ENCODE data around the gene TET2.
A peak's percentile ranks its signal among the peaks of the same experiment; 100 is the strongest.

TET2 gene

DNA sequence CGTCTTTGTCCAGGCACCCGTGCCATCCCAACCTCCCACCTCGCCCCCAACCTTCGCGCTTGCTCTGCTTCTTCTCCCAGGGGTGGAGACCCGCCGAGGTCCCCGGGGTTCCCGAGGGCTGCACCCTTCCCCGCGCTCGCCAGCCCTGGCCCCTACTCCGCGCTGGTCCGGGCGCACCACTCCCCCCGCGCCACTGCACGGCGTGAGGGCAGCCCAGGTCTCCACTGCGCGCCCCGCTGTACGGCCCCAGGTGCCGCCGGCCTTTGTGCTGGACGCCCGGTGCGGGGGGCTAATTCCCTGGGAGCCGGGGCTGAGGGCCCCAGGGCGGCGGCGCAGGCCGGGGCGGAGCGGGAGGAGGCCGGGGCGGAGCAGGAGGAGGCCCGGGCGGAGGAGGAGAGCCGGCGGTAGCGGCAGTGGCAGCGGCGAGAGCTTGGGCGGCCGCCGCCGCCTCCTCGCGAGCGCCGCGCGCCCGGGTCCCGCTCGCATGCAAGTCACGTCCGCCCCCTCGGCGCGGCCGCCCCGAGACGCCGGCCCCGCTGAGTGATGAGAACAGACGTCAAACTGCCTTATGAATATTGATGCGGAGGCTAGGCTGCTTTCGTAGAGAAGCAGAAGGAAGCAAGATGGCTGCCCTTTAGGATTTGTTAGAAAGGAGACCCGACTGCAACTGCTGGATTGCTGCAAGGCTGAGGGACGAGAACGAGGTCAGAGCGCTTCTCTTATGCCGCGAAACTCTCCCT lies at the start of gene TET2:
Gene TET2, plus strand, starts transcription at position 601 of the 740 bp plus-strand sequence. CDS start 87,067 bp downstream, outside the sequence.
- DNase-seq: peak; percentile 93

DNA sequence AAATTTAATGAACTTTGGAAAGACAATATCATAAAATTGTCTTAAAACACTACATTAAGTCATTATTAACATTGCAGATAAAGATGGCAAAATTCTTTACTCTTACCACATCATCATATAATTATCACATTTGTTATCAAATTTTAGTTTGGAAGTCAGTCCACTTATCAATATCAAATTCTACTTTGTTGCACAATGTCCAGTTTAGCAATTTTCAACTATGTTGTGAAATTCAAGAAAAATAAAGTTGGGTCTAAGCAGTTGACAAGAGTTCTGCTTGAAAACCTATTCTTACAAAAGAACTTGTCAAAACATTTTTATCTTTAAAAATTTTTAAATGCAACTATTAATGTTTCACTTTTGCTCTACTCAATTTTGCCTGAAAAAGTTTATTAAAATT lies 44.7 kb upstream of the TET2 start:
- DNase-seq: no peak

DNA sequence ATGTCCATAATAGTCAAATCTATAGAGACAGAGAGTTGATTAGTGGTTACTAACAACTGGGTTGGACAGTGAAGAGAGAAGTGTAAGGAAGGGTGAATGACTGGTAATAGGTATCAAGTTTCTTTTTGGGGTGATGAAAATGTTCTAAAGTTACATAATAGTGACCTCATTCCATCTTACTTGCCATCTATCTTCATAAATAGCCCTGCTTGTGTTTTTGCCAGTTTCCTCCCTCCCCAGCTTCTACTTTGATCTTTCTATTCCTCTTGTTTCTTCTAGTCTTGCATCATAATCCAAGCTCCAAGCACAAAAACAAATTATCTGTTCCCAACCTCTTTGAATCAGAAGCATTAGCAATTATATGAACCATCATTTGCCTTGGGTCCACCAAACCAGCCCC lies 40.2 kb upstream of the TET2 start:
- DNase-seq: no peak

DNA sequence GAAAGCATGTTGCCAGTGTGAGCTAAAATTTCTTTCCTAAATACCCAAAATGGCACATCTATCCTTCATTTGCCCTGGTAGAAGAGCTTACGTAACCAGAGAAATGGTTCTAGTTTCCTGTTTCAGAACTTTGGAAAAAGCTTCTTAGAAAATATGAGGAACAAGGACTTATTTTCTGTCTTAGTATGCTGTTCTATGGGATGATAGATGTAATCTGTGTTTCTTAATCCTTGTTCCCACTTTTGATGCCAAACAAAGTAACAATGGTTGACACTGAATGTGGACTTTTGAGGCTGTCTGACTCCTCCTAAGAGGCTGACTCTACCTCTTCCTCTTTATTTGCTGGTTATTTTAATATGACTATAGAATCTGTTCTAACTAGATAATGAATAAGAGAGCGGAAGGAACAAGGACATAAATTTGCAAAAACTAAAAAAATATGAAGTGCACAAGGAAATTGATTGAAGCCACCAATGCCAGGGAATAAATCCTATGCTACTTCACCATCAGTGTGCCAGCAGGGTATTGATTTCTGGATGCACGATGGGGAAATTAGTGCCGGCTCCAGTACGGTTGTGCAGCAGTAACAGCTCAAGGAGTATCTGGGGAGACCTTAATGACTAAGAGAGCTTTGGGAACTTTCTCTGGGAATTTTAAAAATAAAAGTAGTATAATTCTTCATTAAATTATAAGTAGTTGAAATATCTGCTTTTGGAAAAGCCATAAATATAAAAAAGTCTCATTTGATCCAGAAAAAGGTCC lies 39.4 kb upstream of the TET2 start:
- no peak for DNase-seq

DNA sequence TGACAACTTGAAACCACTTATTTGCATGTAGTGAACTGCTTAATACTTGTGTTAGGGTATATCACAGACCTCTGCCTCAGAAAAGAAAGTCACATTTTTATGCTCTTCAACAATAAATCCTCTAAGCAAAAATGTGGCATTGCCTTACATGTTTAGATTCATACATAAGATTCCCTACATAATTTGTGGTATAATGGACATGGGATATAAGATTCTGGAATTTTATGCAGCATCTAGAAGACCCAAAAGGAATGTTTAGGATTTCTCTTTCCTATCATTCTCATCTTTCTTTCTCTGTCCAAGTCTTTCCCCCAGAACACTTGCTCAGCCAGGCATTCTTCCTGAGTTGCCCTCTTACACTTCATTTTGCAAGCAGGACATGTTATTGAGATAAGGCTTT lies 37.7 kb upstream of the TET2 start:
- no peak for DNase-seq

DNA sequence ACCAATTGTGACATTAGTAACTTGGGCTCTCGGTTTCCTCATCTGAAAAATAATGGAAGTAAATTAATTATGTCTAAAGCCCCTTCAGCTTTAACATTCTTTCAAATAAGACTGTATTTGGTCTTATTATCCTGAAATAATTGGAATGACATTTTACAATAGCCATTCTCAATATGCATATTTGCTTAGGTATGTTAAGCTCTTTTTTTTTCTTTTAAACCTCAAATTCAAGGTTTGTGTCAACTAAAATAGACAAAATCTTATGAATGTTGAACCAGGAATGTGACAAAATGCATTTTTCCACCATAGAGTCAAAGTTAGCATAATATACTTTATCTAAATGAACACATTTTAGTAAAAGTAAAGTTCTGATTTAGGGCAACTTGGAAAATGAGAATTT lies 34.4 kb upstream of the TET2 start:
- DNase-seq: no peak

DNA sequence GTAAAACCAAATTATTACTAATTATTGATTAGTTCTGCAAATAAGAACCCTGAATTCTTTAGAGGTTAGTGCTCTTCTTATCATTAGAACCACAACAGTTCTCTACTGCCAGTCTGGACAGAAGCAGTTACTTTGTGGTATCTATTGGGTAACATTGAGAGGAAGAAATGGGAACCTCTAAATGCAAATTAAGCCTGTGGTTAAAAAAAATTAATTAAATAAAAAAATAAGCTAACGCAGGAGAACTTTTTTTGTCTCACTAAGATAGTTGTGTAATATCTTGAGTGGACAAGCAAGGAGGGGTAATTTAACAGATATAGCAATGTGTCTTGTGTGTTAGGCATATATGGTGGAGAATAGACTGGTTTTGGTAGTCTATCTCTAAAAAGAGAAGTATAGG lies 32.9 kb upstream of the TET2 start:
- DNase-seq: no peak

DNA sequence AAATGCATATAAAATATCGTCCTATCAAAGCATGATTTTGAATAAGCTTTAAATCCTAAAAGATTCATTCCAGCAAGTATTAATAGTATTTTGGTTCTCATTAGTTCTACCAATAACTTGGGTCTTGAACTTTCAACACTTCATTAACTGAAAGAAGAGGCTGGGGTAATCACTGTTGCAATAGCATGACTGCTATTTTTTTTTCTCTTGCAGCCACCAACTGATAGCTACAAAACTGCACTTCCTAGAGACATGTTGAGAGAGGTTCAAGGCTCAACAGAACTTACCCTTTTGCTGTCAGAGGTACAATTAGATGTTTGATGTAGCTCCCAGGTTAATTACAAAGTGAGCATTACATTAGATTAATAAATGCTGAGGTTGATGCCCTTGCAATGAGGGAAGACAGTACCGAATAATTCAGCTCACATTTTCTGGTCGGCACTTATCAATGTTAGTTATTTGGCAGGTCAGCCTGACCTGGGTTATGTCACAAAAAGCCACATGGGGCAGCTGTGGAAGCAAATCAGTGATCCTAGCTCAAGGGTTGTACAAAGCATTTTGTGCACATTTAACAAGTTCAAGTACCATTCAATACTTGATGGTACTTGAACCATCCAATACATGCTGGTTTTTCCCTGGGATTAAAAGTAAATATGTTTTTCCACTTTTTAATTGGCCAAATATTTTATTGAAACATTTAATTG lies 29.9 kb upstream of the TET2 start:
- DNase-seq: no peak

DNA sequence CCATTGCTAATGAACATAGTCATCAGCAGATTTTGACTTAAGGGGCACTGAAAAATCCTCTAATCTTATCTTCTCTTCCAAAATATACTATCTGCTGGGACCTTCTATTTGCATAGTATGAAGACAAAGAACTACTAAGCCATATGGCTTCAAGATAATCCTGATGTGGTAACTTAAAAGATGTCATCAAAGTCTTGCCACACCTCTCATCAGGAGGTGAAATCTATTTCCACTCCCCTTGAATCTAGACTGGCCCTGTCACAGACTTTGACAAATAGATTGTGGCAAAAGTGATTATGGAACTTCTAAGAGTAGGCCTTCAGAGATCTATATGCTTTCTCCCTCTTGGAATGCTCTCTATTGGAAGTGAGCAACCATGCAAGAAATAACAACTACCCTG lies 27.3 kb upstream of the TET2 start:
- DNase-seq: no peak

DNA sequence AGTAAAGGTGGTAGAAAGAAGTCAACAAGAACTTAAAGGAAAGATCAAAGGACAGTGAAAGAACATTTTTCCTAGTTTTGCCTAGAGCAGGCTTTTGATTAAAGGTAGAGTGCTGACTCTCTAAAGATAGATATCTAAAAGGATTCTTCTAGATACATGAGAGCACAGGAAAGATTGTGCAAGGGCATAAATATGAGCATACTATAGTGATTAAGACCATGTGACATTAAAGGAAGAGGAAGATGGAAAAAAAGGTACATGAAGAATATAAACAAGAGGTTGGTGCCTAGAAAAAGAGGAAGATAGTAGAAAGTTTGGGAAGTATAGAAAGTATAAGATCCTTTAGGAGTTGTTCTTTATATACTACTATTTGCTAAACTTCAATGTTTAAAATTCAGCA lies 26.1 kb upstream of the TET2 start:
- DNase-seq: no peak

DNA sequence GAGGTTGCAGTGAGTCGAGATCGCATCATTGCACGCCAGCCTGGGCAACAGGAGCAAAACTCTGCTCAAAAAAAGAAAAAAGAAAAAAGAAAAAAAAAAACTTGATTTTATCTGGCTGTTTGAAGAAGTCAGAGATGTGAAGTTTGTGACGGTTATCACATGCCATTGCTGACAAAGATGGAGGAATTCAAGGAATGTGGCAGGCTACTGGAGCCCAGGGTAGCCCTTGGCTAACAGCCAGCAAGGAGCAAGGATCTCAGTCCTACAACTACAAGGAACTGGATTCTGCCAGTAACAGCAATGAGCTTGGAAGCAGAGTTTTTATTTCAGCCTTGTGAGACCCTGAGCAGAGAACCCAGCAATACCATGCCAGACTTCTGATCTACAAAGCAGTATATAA lies 24.3 kb upstream of the TET2 start:
- no peak for DNase-seq

DNA sequence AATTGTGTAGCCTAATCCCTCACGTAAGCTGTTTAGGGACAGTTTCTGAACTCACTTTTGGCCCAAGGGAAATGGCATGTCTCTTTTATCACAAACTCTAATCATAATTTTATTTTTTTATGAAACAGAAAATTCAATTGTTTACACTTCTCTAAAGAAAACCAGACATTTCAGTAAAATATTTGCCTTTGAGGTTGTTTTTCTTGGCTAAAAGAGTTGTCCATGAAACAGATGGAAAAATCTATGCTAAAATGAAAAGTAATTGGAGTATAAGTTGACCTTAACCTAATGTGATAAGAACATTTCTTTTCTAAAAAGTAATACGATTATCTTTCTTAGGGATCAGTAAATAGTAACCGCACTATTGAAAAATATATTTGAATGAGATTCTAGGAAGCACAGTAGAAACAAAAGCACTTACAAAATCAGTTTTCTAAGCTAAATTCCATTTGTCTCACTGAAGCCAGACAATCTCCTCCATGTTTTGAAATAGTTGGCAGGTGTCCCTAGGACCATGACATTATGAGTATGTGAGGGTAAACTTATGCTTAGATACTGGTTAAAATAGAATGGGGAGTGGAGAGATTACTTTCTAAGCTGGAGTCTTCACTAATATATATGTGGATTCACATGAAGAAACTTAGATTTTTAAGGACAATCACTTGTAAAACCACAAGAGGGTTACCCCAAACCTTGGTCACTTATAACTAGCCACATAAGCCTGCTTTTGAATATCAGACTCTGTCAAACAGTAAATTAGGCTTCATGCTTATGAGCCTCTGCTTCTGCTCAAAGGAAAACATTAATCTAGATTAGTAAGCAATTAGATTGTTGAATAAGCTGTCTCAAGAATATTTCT lies 20.1 kb upstream of the TET2 start:
- DNase-seq: peak; percentile 48

DNA sequence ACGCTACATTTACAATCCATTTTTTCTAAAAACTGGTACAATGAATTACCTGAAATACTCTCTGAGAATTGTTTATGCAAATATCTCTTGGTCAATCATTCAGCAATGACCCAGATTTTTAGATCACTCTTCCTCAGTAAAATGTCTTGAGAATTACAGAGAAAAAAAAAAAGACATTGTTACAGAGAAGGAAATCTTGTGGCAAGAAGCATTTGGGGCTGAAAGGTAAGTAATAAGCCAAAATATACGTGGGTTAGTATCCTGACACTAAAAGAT lies 19.6 kb upstream of the TET2 start:
- DNase-seq: no peak

DNA sequence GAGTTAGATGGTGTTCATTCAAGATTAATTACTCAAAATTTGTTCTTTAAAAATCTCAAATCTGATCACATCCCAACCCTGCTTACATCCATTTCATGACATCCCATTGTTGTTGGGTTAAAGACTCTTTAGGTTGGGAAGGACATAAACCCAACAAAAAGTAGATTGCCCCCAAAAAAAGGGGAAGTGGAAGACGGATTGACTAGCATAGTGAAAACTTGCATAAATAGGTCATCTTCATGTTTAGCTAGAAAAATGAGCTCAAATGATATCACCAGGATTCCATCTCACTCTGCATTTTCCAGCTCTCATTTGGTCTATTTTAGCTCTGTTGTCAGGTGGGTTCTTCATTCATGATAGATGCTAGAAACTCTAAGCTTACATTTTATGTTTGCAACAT lies 18.5 kb upstream of the TET2 start:
- no peak for DNase-seq

DNA sequence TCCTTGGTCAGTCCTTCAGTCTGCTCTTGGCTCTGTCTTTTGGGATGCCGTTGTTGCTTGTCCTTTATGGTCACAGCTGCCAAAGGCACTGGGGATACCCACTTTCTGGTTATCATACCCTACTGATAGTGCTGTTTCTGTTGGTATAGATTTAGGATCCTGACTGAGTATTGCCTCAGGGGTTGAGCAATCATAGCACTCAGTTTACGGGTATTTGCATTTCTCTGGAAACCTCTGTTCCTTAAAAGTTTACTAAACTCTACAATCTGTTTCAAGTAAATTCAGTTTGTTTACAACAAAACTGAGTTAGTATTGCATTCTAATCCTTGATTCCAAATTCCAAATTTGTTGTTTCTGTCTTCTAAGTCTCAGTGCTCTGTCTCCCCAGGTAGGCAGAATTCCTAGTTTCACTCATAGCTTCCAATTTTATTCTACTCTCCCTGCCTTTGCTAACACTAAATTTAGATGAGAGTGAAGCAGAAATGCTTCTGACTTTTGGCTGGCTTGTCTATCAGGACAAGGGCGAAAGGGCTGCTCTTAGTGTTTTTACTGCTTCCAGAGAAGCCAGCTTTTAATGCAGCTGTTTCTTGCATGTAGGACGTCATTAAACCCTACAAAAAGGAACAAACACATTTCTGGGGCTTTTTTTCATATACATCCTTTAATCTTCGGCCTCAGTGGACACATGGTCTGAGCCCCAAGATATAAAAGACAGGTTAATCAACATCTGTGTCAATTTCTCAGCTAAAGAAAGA lies 17.2 kb upstream of the TET2 start:
- DNase-seq: no peak

DNA sequence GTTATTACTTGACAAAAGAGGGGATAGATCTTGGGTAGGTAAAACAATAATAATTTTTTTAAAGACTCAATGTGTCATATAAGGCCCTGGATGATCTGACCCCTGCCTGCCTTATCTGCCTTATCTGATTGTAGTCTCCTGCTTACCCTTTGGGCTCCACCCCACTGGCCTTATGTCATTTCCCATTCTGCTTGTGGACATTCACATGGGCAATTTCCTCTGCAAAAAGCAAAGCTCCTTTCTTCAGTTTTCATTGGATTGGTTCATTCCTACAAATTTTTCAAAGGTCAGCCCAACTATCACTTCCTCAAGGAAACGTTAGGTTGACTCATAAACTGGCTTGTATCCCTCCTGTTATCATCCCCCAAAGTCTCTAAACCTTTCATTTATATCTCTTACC lies 15.7 kb upstream of the TET2 start:
- DNase-seq: no peak

DNA sequence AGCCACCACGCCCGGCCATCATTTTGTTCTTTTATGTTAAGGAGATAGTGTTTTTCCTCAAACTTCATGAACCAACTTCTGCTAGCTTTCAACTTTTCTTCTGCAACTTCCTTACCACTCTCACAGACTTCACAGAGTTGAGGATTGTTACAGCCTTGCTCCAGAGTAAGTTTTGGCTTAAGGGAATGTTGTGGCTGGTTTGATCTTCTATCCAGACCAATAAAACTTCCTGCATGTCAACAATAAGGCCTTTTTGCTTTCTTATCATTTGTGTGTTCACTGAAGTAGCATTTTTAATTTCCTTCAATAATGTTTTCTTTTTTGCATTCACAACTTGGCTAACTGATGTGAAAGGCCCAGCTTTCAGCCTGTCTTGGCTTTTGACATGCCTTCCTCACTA lies 12.7 kb upstream of the TET2 start:
- DNase-seq: no peak

DNA sequence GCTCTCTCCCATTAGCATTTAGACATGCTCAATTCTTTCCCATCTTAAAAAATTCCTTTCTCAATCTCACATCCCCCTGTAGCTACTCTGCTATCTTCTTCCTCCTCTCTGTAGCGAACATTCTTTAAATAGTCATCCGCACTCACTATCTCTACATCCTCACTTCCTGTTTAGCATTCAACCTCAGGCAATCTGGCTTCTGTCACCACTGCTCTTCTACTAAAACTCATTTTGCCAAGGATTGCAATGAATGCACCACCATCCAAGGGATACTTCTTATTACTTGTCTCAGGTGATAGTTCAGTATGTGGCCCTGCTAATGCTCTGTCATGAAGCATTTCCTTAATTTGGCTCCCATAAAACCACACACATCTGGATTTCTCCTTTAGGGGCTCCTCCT lies 10.9 kb upstream of the TET2 start:
- no peak for DNase-seq

DNA sequence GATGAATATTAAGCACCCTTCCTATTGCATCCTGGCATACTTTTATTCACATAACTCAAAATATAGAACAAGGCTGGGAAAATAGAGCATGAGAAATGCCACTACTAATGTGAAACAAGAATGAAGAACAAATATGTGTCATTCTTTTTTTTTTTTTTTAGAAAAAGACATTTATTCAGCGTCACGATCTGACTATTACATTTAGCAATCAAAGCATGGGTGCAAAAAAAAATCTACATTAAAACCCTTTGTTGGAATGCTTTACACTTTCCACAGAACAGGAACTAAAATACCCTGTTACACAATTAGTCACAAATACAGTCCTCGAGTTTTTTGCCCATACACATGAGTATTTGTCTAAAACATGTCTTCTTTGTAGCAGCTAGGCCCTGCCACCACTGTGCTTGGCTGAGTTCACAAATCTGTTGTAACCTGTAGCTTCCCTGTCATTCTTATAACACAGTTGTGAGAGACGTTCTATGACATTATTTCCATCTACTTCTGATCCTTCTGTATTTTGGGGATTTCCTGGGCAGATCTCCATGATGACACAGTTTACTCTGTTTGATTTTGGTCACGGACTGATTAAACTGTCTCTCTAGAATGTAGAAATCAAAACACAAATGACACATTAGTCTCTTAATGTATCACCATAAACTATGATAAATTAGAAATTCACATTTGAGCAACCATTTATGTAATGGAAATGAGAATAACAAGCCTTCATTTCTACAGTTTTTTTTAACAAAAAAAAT lies 9.4 kb upstream of the TET2 start:
- DNase-seq: no peak

DNA sequence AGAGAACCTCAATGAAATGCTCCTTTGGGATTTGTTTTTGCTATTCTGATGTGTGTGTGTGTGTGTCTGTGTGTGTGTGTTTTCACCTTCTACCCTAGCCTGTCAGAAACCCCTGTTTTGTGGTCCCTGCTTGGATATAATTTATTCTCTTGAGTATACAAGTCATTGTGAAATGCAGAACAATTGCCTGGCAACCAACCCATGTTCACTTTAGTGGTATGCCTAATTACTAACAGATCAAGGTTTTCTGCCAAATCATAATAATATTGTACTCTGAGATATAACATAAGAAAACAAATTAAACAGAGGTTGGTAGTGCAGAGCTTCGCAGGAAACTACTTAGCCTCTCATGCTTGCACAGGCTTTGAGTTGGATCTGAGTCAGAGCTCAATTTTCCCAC lies 7.0 kb upstream of the TET2 start:
- no peak for DNase-seq

DNA sequence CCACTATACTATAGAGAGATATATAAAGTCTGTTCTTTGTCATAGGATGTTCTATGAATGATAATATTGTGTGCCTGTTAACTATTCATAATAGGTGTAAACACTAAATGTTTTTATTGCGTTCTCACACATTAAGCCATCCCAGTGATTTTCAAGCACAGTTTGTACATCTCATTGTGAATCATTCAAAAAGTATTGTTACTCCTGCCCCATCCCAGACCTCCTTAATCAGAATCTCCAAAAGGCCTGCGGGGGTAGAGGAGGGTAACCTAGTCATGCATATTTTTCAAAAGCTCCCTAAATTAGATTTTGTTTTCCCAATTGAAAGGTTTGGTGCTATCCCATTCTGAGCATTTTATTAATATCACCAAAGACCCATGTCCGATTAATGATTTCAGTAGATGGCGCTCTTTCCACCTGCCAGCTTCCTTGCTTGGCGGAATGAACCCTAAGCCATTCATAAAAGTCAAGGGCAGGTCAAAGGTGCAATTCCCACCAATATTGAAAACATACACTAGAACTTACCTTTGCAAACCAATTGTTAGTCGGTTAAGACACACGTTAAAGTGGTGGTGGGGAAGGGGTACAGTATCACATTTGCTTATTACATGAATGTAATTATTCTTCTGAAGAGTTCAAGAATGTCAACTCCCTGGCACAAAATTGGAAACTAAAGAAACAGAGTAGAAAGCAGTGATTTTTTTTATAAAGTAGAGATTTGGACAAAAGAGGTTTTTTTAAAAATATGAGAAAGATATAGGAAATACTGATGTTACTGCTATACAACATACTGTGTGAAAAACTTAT lies 5.8 kb upstream of the TET2 start:
- DNase-seq: peak; percentile 62
